Type B pancreatic cell (in vitro differentiated cells): Measurements from ENCODE around the gene EYS. TPM values are rescaled to one million over a fixed set of nuclear protein-coding genes. Genes with fewer than 3 reads are reported as not detected.

Source experiments
- DNase-seq: peaks from one replicate; pipeline ENCODE4 v3.0.0; 2021; ENCODE audit warnings: mixed read lengths; ENCODE audit not compliant: unreplicated experiment; ENCODE audit errors: extremely low spot score
- H3K27ac Mint-ChIP-seq: 2 replicates; pipeline ENCODE4 v1.8.0; 2021; ENCODE audit warnings: mild to moderate bottlenecking, mixed read lengths
- H3K27me3 Mint-ChIP-seq: 2 replicates; pipeline ENCODE4 v1.8.0; 2021; ENCODE audit warnings: mixed read lengths
- H3K36me3 Mint-ChIP-seq: 2 replicates; pipeline ENCODE4 v1.8.0; 2021; ENCODE audit warnings: mixed read lengths
- H3K4me1 Mint-ChIP-seq: one replicate; pipeline ENCODE4 v1.8.0; 2021; ENCODE audit warnings: mixed read lengths; ENCODE audit not compliant: unreplicated experiment
- H3K4me3 Mint-ChIP-seq: 2 replicates; pipeline ENCODE4 v1.8.0; 2021; ENCODE audit warnings: mild to moderate bottlenecking, mixed read lengths
- H3K9me3 Mint-ChIP-seq: 2 replicates; pipeline ENCODE4 v1.8.0; 2021; ENCODE audit warnings: mixed read lengths
- CTCF ChIP-seq: fragments of 200-600 bp; sonication (generic); conservative IDR thresholded peaks from 2 replicates; pipeline ENCODE4 v1.5.0; 2021; ENCODE audit warnings: antibody characterized with exemption, mild to moderate bottlenecking
- total RNA-seq: library from RNA; stranded (reverse); gene quantifications from 2 replicates; pipeline ENCODE4 v1.2.1, GENCODE V29; 2021; ENCODE audit warnings: low replicate concordance

The EYS gene
- total RNA-seq, 1 donor from 2014 or later = 1.5 TPM

GRCh38 chr6:65161661-65162060, 545.4 kb downstream of the EYS start:
- H3K27me3 Mint-ChIP-seq = no peaks in the 10 kb centered on the region
- no peak overlapping the region for H3K27ac Mint-ChIP-seq
- H3K4me3 Mint-ChIP-seq = no peak overlapping the region
- no peak for DNase-seq
- no peaks in the 10 kb centered on the region for H3K9me3 Mint-ChIP-seq
- no peaks in the 10 kb centered on the region for H3K36me3 Mint-ChIP-seq
- no peaks in the 10 kb centered on the region for H3K4me1 Mint-ChIP-seq
- no peak for TF ChIP-seq CTCF

- no peak overlapping the region for H3K4me3 Mint-ChIP-seq
- no peak for TF ChIP-seq CTCF
- DNase-seq = no peak
- no peaks in the 10 kb centered on the region for H3K36me3 Mint-ChIP-seq
- H3K27ac Mint-ChIP-seq = no peak overlapping the region
- H3K9me3 Mint-ChIP-seq = no peaks in the 10 kb centered on the region
- H3K4me1 Mint-ChIP-seq = no peaks in the 10 kb centered on the region
- no peaks in the 10 kb centered on the region for H3K27me3 Mint-ChIP-seq
These were observed 550.0 kb downstream of the EYS start for GRCh38 chr6:65157025-65157424.

GRCh38 chr6:65155083-65155482, 551.9 kb downstream of the EYS start:
- Mint-ChIP-seq H3K36me3 (no peaks in the 10 kb centered on the region), H3K9me3 (no peaks in the 10 kb centered on the region), H3K27ac (peak overlapping the region; percentile 6), H3K4me3 (no peak overlapping the region), H3K27me3 (no peaks in the 10 kb centered on the region), H3K4me1 (no peaks in the 10 kb centered on the region)
- DNase-seq = no peak
- TF ChIP-seq CTCF = no peak

- DNase-seq = no peak
- Mint-ChIP-seq H3K36me3 (no peaks in the 10 kb centered on the region), H3K27me3 (no peaks in the 10 kb centered on the region), H3K27ac (no peak overlapping the region), H3K4me1 (no peaks in the 10 kb centered on the region), H3K4me3 (no peak overlapping the region), H3K9me3 (peaks cover 8% of the 10 kb centered on the region)
- TF ChIP-seq CTCF = no peak
These were observed 557.2 kb downstream of the EYS start for GRCh38 chr6:65149841-65150240.

- TF ChIP-seq CTCF = no peak
- Mint-ChIP-seq H3K27me3 (no peaks in the 10 kb centered on the region), H3K4me1 (no peaks in the 10 kb centered on the region), H3K27ac (no peak overlapping the region), H3K36me3 (no peaks in the 10 kb centered on the region), H3K4me3 (no peak overlapping the region), H3K9me3 (peaks cover 8% of the 10 kb centered on the region)
- DNase-seq = no peak
These were observed 558.2 kb downstream of the EYS start for GRCh38 chr6:65148839-65149238.

GRCh38 chr6:65135567-65135966, 571.5 kb downstream of the EYS start:
- no peaks in the 10 kb centered on the region for H3K36me3 Mint-ChIP-seq
- no peak for DNase-seq
- H3K27me3 Mint-ChIP-seq = no peaks in the 10 kb centered on the region
- no peaks in the 10 kb centered on the region for H3K4me1 Mint-ChIP-seq
- no peaks in the 10 kb centered on the region for H3K9me3 Mint-ChIP-seq
- no peak overlapping the region for H3K4me3 Mint-ChIP-seq
- no peak for TF ChIP-seq CTCF
- H3K27ac Mint-ChIP-seq = no peak overlapping the region
